Measurements from ENCODE around the gene NXPH1.

The NXPH1 gene

DNA sequence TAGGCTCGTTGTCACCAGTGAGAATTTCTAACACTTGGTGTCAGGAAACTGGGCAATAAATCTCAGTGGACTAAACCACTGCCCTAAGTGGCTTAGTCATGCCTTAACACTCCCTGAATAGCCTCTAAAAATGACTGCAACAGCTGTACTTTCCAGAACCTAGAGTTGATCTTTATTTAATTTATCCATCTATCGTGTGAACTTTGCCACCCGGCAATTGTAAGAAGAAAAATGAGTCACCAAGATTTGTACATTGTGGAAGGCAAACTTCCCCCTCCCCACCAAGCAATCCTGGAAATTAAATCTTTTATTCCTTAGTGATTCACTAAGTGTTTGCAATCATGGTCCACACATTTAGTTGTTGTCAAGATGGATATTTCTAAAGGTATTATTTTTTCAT lies 47.1 kb downstream of the NXPH1 start:
- DNase-seq (ENCODE audit: low read depth), result no peak
- no peak overlapping the region for H3K4me3 ChIP-seq (replicated peaks; ENCODE audit: low read depth, low read length)
- no peak for TF ChIP-seq CTCF (IDR thresholded peaks at IDR 0.05; ENCODE audit: low read length, missing control alignments)

- no peak for TF ChIP-seq CTCF (IDR thresholded peaks at IDR 0.05; ENCODE audit: low read length, missing control alignments)
- DNase-seq (ENCODE audit: low read depth), result no peak
- H3K4me3 ChIP-seq (replicated peaks; ENCODE audit: low read depth, low read length), result no peak overlapping the region
Observed at GRCh38 chr7:8481096-8481495, 47.7 kb downstream of the NXPH1 start.

- H3K4me3 ChIP-seq (replicated peaks; ENCODE audit: low read depth, low read length), result no peak overlapping the region
- no peak for DNase-seq (ENCODE audit: low read depth)
- TF ChIP-seq CTCF (IDR thresholded peaks at IDR 0.05; ENCODE audit: low read length, missing control alignments), result no peak
Observed at GRCh38 chr7:8481752-8482446, 48.5 kb downstream of the NXPH1 start.

- no peak for DNase-seq (ENCODE audit: low read depth)
- H3K4me3 ChIP-seq (replicated peaks; ENCODE audit: low read depth, low read length), result no peak overlapping the region
- no peak for TF ChIP-seq CTCF (IDR thresholded peaks at IDR 0.05; ENCODE audit: low read length, missing control alignments)
Observed at GRCh38 chr7:8490391-8491045, 57.1 kb downstream of the NXPH1 start.

DNA sequence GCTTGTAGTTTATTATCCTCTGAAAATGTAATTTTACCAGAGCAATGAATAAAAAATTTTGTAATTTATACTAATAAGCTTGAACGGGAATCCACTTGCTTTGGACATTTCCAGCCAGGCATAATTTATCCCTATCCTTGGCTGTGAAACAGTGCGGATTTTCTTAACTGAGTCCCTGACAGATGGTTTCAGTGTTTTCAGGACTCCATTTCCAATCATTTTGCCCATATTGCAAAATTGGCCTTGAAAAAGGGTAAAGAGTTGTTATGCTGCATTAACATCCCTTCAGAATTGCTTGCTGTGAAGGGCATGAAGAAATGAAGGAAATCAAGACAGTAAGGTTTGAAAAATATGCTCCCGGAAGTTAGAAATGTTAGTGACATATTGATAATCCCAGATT lies 57.7 kb downstream of the NXPH1 start:
- DNase-seq (ENCODE audit: low read depth), result no peak
- TF ChIP-seq CTCF (IDR thresholded peaks at IDR 0.05; ENCODE audit: low read length, missing control alignments), result no peak
- no peak overlapping the region for H3K4me3 ChIP-seq (replicated peaks; ENCODE audit: low read depth, low read length)

GRCh38 chr7:8491544-8492489 lies 58.4 kb downstream of the NXPH1 start:
- DNase-seq (ENCODE audit: low read depth), result no peak
- no peak for TF ChIP-seq CTCF (IDR thresholded peaks at IDR 0.05; ENCODE audit: low read length, missing control alignments)
- no peak overlapping the region for H3K4me3 ChIP-seq (replicated peaks; ENCODE audit: low read depth, low read length)
